HG02943 (cell line): ENCODE results near the gene FTO.

Source experiments
- ATAC-seq: cut with Tn5 transposase; IDR thresholded peaks from one replicate; pipeline ENCODE4 v1.9.1; 2021; ENCODE audit warnings: mild to moderate bottlenecking, low read depth, moderate library complexity; ENCODE audit not compliant: unreplicated experiment

The FTO gene

DNA sequence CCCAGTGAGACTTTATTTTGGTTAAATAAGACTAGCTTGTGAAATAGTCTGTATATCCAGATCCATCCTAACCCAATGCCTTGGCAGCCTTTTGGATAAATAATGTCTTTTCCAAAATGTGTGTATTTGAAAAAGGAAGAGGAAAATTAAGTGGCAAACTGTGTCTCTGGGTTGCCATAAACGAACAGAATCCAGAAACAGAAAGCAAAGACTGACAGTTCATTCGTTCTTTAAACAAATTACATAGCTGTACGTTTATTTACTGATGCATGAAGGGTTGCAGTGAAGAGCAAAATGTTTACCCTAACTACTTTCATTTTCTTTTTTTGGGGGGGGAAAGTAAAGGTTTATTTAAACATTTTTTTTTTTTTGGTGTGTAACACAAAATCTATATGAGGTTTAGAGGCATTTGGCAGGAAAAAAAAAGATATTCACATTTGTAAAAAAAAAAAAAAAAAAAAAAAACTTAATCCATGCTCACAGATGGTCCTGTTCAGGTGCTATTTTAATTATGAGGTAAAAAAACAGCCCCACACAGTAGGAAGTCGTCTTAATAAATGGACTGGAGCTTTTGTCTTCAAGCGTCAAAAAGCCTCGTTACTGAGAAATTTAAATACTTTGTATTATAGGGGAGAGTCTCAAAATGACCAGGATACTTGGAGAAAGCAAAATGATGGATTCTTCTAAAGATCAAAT, 245.9 kb downstream of the FTO start:
- ATAC-seq = no peak

DNA sequence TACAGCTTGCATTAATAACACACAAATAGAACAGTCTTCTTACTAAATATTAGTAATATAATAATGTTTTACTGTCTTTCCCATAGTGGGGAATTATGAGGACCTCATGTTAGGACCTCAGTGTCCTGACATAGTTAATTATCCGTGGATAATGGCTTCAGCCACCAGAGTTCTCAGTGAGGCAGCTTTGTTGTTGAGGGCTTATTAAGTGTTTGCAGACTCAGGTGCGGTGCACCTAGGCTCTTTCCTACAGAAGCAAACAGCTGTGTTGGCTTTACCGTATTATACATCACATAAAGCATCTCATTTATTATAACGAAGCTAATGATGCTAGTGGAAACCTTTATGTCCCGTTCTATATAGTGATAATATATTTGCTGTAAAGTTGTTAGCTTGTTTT, 246.7 kb downstream of the FTO start:
- ATAC-seq = no peak

DNA sequence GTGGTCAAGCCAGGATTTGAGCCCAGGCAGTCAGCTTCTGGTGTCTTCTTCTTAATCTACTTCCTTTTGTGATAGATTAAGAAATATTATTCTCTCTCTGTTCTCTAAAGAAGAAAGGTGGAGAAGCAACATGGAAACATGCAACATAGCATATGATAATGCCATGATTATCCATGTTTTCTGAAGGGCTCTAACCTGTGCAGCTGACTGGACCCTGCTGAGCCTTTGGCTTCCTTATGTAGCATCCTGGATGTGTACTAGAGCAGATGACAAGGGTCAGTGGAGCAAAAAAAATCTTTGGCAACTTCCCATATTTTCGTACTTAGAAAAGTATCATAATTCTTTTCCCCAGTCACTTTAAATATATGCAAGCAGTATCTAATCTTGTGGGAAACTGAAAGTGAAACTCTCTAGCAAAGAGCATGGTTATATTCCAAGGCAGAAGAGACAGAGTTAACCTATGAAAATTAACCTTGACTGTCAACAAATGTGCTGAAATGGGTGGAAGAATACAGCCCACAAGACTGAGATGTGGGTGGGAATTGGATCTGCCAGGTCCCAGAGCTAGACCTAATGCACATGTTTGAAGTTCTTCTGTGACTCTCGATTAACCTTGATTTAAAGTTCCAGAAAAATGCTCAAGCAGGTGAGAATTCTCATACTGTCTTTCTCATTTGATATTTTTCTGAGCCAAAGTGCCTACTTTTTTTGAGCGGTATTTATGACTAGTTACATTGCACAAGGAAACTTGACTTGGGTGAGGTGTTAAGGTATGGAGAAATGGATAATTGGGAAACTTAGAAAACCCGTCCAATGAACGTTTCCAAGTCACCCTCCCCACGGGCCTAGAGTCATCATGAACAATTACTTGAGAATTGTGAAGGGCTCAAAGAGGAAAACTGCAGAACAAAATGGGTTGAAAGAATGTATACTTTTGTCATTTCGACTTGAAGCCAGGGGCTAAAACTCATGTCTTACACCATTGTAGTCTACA, 248.6 kb downstream of the FTO start:
- peak; percentile 65 for ATAC-seq

DNA sequence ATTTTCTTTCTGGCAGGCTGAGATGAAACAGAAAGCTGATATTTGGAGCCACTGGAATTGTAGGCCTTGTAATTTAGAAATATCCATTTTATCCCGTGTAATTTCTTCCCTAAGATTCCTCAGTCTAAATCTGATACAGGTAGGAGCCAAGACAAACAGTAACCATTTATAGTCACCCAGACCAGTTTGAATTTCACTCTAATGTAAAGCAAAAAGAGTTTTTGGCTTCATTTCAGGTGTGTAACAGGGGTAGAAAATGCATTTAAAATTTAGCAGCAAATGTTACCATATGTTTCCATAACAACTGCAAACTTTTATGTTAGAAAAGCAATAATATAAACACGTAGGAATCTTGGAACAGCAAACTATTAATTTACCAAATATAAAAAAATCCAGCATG, 249.4 kb downstream of the FTO start:
- no peak for ATAC-seq

DNA sequence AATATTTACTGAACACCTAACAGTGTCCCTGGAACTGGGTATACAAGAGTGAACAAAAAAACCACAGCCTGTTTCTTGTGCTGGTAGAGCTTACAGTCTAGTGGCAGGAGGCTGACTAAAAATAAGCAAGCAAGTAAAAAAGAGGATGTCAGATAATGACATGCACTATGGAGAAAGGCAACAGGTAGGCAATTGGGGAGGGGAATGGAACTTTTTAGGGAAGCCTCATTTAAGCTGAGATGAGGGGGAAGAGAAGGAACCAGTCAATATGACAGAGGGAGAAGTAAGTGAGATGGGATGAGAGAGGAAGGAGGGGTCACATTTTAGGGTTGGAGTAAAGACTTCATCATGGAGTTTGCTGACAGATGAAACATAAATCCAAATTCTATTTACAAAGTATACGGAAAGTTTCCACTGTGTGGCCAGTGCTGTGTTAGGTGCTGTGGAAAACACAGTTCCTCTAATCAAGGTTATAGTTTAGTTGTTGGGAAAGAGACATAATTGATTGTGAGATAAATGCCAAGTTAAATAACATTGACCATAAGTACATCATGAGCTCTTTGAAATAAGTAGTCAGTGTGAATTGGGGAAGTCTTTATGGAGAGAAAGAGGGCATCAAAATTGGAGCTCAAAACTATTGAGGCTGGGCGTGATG, 251.4 kb downstream of the FTO start:
- no peak for ATAC-seq

DNA sequence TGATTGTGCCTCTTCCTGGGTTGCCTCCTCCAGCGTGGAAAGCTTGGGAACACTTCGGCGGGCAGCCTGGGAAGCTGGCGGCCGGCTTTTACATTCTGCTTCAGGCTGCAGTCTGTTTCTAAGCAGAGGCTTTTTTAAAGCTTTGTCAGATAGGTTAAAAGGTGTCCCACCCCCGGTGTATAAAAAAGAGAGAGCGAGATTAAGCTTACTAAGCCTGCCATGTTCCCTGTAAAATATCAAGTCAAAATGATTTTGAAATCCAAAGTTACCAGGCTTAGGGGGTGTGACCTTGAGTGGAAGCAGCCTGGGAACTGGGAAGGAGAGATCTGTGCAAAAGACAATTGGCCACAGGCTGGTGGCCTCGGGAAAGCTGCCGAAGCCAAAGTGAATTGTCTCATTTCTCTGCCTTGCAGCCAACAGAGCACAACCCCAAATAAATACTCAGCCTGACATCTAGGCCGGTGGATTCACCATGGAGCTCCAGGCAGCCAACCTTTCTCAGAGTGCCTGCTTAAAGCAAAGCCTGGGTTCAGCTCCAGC, 254.5 kb downstream of the FTO start:
- ATAC-seq = no peak

DNA sequence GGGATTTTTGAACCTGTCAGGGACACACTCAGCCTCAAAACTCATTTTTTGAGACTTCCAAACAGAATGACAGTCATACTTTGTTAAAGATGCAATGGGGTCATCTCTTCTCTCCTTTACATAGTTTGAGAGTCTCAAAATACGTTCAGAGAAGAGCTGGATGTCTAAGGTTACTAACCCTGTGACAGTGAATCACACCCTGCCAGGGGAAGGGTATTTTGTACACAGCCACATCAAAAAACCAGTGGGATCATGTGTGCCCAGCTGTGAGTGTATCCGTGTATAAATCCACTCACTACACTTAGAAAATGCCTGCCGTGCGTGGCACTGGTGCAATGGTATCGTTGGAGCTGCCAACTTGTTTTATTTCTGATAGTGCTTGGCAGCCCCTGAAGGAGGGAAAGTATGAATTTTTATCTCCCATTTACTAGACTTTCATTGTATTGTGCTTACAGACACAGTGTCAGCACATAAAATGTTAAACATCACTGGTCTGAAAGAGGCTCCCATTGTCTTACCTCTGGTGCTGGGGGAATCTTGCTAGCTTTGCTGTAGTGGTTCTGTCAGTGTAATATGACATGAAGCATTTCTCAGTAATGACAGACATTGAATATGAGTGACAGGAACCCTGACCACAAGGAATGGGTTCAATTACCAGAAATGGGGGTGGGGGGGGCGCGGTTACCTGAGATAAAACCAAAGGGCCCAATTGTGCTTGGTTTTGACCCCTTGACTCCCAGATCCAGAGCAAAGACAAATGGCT, 256.3 kb downstream of the FTO start:
- ATAC-seq = no peak

DNA sequence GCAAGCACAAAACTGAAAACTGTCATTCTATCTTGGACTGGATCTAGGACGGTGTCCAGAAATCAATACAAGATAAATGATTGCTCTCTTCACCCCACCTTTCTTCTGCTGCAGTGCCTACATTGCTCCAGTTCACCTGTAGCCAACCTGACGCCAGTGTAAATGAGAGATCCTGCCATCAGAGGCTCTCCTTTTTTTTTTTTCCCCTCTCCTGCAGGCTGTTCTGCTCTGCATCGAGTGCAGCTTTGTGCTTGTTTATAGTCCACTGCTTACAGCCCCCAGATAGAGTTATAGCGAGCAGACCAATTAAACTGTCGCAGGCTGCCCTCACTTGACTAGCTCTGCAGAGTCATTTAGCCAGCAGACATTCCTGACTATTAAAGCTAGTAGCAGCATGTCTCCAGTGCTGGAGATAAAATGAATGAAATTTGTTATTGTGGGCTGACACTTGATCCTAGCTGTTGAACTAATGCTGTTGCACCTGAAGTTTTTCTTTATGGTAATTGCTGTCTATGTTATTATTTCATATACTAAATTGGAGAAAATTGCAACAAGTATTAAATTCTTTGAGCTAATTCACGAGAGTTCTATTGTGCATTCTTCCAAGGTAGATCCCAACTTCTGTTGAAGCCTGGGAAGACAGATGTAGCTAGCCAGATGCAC, 257.1 kb downstream of the FTO start:
- ATAC-seq = no peak

DNA sequence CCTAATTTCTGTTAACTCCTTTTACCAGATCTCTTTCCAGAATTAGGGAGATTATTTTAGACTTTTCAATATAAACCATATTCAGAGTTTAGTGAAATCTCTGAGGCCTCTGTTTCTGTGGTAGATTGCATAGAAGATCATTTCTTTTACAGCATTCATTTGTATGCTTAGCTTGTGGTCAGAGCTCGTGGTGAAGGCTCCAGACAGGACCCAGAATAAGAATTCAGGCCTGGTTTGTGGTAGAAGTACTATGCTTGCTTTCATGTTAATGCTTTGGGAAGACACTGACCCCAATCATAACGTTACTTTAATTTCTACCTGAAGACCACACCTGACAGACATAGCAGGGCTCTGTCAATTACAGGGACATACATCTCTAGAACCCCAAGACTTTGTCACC, 258.1 kb downstream of the FTO start:
- ATAC-seq = no peak

DNA sequence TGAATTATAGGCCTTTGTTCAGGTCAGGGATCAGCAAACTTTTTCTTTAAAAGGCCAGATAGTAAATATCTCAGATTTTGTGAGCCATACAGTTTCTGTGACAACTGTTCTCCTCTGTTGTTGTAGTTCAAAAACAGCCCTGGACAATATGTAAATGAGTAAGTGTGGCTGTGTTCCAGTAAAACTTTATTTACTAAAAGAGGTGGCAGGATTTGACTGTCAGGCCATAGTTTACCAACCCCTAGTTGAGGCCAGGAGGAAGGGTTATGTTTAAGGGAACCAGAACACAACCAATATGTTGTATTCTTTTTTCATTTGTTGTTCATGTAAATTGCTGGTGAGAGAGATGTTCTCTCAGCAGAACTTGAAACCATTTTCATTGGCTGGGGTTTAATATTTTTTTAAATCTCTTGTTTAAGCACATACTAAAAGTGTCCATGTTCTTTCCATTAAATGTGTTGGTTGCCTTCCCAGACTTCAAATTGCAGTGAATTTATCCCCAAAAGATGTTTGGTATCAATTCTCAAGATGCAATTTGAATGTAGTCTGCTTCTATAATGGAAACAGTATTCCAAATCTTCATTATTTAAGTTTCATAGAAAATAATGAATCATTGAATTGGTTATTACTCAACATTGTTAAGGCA, 260.3 kb downstream of the FTO start:
- ATAC-seq = no peak

DNA sequence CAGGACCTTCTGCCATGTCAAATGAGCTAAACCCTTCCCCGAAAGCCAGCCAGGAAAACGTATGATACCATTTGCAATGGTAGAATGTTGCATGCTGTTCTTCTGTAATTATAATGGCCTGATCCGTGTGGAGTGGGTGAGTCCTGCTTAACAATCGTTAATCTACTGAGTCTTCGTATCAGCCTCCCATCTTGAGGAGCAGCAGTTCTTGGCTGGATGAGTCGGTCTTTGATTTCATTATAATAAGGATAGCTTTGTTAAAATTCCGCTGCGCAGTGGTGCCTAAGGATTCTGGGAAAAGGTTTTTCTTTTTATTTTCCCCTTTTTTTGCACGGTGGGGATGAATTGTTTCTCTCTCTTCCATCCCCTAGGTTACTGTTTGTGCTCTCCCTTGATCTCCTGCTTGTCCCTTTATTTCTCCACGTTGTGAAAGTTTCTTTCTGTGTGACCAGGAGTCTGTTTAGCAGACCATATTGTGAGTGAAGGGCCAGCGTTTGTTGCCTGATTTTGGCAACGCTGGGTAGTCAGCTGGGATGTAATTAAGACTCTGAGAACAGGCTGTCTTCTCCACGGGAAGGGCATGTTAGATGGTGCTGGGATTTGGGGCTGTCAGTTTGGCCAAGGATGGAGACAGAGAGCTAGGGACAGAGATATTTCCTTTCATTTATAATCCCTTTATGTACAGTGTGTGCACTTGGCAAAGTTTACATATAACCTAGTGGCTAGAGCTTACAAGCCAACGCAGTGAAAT, 263.0 kb downstream of the FTO start:
- ATAC-seq = no peak

DNA sequence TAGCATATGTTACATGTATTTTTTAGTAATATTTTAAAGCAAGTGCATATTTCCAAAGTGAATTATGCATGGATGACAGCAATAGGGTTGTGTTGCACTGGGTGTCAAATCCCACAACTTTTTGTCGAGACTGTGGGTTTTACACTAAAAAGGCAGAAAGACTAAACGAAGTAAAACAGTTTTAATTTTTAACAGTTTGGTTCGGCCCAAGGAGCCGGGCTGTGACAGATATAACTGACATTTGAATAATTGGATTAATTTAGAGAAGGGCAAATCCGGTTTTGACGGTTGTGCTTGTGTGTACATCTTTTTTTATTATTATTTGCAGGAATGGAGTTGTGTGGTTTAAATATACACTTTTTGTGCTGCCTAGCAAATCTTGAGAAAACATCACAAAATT, 263.6 kb downstream of the FTO start:
- ATAC-seq = no peak

DNA sequence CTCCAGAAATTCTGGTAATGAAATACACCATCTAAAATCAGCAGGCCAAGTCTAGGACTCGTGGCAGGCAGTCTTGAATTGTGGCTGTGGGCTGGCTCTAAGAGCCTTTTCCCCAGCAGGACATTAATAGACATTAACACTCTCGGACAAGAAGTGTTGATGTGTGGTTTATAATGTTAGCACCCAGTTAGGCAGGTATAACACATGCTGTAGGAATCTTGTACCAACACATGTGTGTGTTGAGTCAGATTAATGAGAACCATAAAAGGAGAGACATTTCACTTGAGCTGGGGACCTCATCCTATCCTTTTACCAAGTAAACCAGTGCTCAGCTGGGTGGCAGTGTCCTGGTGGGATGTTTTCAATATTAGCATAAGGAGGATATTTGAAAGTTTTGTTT, 264.5 kb downstream of the FTO start:
- ATAC-seq = no peak

DNA sequence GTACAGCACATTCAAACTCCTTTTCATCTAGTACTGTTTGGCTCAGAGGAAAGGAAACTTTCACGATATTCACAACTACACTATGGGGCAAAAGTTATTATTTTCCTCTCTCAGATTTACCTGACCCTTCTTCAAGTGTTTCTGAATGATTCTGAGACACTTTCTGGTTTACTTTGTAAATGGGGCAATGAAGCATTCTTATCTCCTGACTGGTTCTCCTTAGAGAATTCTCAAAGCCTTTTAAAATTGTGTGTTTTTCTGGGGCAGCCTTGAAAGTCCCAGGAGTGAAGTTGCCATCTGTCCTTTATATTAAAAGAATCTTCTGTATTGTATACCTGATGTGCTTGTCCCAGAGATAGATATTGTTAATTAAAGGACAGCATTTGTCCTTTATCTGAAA, 264.9 kb downstream of the FTO start:
- no peak for ATAC-seq

DNA sequence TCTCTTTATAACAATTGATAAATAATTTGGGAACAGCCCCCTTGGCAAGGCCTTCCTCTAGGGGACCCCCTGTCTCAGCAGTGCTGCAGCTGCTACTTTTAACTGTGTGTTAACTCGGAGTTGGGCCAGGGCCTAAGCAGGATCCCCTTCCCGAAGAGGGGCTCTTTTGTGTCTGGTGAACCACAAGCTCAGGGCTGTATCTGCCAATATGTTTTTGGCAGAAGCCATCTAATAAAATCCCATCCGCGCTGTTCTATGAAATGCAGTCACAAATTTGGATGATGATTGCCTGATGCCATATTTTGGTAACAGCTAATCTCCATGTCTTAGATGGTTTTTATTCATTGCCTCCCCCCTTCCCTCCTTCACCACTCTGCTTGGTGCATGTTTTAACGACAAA, 267.7 kb downstream of the FTO start:
- ATAC-seq = no peak

DNA sequence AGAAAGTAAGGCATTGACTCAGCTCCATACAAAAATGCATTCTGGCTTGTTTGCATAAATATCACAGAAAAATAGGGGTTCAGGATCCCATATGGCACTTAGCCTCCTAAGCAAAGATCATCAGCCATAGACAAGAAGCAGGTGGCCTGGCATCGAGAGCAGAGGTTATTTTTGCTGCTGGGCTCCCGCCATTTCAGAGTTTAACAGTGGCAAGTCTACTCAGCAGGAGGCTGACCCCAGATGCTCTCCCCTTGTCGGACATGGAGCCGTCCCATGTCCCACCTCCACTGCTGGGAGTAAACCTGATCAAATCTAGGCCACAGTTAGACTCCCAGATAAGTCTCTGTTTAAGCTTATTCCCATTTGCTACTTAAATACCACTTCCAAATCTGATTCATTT, 269.1 kb downstream of the FTO start:
- no peak for ATAC-seq

DNA sequence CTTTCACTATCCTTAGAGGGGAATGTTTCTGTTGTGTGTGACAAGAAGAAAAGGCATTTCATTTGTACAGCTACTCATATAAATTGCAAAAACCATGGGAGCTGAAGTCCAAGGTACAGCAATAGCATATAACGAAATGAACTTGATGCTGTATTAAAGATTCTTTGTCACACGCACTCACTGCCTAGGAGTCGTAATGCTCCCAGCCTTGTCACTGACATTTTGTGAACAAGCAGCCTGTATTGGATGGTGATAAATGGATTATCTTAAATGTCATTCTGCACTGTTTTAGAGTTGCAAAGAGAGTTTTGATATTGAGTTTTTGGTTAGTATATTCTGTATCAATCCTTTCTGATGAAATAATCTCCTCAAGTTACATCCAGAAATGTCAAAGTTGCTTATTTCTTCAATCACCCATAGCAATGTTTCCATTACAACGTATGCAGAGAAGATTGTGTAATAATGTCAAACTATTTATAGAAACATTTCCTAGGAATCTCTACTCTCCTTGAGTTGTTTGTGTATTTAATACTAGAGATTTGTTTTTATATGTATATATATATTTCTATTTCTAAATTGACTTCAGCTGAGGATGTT, 270.6 kb downstream of the FTO start:
- ATAC-seq = no peak

DNA sequence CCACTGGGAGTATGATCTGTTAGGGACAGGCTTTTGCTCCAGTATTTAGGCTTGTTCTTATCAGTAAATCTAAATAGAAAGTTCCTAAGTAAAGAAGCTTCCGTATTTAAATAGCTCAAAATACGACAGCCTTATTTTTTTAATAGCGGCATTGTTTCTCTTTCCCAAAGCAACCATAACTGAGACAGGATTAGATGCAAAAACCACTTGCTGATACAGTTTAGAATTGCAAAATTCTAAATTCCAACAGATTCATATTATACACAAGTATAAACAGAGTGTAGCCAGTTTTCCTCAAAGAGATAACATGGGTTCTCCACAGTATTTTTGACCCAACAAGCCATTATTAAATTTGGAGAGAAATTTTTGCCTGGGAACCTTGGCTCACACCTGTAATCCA, 276.7 kb downstream of the FTO start:
- ATAC-seq = no peak
